HG02588 (cell line): ENCODE data around the gene LDLRAD4.
"Not testable (repeated sequence)": the region's sequence is repeated elsewhere in the genome, so short reads cannot be mapped to it uniquely, and the experiment has no call there.

Experiments
- ATAC-seq: cut with Tn5 transposase; IDR thresholded peaks from one replicate; pipeline ENCODE4 v1.9.1; 2021; ENCODE audit warnings: mild to moderate bottlenecking, moderate library complexity; ENCODE audit not compliant: unreplicated experiment

LDLRAD4 gene

DNA sequence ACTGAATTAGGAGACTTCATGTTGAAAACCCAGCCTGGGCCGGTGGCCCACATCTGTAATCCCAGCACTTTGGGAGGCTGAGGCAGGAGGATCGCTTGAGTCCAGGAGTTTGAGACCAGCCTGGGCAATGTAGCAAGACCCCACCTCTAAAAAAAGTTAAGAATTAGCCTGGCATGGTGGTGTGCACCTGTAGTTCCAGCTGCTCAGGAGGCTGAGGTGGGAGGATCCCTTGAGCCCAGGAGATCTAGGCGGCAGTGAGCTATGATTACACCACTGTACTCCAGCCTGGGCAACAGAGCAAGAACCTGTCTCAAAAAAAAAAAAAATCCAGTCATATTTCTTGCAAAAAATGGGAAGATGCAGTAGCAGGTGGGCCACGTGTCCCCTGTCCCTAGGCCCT is 257.8 kb downstream of the LDLRAD4 start:
- not testable (repeated sequence) for ATAC-seq

DNA sequence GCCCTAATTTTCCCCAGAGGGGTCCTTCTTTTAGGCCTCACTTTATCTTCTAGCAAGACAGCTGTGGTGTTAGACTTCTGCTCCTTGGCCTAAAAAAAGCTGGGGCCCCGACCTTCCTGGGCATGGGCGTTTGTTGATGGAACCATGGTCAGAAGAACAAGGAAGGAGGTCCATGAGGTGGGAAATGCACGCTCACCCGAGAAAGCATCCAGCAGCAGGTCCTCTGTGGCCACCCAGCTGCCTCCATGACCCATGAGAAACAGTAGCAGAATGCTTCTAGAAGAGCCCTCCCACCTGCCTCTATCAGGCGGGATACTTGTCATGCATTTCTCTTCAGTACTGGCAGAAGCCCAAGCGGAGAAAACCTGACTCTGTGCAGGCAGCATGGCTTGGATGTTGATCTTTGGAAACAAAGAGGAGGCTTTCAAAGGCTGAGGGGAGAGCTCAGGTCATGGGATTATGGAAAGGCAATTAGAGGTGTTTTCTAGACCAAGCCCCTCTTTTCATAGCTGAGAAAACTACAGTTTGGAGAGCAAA is 258.7 kb downstream of the LDLRAD4 start:
- ATAC-seq = no peak

DNA sequence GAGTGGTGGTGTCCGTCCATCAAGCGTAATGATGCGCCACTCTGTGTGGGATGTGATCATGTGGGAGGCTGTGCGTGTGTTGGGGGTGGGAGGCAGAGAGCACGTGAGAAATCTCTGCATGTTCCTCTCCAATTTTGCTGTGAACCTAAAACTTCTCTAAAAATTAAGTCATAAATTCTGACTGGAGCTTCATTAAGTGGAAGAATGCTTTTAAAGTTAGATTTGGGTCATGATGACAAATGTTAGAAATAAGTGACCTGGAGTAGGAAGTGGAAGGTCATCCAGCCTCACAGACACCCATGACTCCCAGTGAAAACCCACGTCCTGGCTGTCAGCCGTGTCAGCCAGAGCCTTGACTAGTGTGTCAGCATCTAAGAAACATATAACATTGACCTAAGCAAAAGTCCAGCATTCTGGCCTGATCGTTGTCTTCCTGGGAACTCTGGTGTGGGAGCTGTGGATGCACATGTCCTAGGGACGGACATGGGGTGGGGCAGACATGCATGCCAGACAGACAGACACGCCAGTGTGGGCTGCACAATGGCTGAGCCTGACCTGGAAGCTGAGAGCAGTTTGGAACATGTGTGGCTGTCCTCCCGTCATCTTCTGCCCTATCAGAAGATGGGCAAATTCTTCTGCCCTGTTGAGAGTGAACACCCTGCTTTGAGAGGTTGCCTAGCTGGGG is 262.2 kb downstream of the LDLRAD4 start:
- ATAC-seq = no peak

DNA sequence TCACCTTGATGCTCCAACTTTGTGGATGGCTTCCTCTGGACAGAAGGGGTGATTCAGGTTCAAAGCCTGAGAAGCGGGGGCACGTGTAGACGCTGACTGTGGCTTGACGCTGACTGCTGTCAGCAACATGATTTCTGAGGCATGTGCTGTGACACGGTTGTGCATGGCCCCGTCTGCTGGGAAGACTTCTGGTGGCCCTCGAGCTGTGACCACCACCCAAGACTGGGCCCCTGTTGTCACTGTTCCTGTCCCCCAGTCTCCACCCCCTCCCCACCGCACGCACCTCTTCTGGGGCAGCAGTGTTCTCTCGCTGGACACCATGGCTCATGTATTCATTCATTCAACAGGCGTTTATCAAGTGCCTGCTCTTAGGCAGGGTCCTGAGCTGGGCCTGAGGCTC is 262.8 kb downstream of the LDLRAD4 start:
- ATAC-seq = no peak

DNA sequence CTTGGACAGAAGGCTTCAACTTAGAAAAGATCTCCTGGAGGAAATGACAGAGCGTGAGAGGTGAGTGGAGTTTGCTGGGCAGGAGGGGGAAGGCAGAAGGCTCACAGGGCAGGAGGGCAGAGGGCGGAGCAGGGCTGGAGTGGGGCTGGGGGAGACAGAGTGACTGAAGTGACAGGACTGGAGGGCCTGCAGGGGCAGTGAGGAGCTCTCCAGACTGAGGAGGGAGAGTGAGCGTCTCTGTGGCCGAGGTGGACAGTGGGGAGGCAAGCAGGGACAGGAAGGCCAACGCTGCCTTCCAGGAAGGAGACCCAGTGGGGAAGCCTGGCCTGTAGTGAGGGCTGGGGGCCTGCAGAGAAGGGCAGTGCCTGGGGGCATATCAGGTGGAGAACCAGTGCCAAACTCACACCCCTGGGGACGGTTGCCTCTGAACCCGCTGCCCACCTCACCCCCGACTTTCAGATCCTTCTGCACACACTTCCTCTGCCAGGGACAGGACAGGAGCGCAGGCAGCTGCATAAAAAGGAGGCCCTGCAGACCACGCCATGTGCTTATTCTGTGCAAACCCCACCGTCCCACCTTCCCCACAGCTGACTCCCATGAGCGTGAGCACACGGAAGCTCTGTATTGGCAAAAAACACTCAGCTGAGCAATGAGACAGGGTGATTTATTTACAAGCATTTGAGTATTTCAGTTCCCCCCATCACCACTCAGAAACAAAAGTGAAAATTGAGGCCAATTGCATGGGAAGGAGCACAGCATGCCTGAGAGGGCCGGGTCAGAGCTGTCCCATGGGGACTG is 263.5 kb downstream of the LDLRAD4 start:
- ATAC-seq = peak; percentile 90

DNA sequence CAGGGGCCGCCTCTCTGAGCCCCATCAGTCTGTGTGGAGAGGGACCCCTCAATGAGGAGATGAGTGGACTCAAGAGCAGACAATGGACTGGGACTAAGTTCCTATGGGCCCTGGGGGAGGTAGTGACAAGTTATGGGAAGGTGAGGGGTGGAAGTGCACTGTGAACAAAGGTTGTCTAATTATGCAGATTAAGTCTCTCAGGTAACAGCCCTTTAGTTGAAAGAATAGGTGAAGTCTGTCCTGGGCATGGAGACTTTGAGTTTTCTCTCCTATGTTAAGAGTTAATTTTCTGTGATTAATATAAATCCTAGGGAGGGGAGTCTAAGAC is 264.0 kb downstream of the LDLRAD4 start:
- ATAC-seq = no peak

DNA sequence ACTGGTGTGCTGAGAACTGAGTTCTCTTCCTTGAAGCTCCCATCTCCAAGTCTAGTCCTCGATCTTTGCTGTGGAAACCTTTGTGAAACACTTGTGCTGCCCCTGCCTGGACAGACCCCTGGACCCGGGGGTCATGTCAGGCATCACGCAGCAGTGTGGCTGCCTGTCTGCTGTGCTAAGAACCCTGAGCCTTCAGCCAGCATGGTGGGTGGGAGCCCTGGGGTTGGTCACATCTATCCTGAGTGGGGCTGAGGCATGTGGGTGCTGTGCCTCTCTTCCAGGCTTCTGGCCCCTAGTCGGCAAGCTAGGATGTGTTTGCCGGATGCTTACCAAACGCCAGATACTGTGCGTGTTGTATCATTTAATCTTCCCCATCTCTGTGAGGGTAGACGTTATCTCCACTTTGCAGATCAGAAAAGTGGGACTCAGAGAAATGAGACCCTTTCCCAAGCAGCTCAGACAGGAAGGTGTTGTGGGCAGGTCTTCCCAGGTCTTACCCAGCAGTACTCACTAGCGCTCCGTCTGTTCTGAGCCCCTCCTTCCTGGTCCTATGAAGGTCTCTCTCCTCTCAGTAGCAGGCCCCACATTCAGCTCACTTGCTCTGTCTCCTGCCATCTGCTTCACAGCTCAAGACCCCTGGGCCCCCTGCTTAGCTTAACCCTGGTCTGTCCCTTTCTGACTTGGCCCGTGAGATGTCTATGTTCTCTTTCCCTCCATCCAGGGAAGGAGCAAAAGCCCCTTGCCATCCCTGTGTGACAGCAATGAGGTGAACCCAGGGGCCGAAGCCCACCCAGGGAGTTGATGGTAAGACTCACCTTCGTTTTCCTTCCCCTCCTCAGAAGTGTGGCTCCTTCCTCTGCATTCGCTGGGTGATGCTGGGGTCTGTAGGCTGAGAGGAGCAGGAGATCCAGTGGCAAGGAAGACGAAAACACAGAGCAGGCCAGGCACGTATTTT is 265.0 kb downstream of the LDLRAD4 start:
- ATAC-seq = no peak

DNA sequence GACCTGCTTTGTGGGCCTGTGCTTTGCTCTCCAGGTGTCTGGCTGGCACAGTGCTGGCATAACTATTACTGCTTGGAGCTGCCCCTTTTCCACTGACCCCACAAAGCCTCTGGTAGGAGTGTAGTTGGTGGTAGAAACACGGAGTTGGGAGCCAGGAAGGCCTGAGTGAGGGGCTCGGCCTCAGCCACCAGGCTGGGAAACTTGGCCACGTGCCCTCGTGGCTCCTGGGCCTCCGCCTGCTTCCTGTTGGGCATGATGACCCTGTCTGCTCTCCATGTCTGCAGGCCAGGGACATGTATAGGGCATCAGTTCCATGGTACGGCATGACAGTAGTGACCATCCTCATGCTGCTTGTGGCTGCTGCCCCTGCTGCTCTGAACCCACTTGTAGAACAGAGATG is 266.6 kb downstream of the LDLRAD4 start:
- ATAC-seq = no peak

DNA sequence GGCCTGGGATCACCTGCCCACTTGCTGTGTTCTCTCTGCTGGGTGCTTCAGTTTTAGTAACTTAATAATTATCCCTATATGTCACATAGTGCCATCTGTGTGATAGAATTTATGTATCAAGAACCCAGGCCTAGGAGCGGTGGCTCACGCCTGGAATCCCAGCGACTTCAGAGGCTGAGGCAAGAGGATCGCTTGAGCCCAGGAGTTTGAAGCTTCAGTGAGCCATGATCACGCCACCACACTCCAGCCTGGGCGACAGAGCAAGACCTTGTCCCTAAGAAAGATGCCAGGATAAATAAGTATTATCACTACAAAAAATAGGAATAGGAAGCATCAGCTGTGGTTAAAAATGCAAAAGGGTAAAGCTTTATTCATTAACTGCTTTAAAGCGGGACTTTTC is 267.0 kb downstream of the LDLRAD4 start:
- ATAC-seq = no peak

DNA sequence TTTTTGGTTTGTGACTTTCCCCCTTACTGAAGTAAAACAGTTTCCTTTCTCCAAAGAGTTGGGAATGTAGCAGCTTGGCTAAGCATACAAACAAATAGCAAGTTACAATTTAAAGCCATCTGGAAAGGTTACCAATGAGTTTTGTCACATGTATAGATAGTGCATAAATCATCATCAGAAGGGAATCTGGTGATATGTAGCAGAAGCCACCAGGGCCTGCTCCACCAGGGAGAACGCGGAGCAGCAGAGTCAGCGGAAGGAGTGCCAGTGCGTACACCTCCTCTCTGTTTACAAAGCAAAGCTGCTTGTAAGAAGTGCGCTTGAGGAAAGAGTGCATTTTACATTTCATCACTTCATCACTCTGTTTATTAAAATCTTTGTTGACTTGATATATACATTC is 267.7 kb downstream of the LDLRAD4 start:
- no peak for ATAC-seq

DNA sequence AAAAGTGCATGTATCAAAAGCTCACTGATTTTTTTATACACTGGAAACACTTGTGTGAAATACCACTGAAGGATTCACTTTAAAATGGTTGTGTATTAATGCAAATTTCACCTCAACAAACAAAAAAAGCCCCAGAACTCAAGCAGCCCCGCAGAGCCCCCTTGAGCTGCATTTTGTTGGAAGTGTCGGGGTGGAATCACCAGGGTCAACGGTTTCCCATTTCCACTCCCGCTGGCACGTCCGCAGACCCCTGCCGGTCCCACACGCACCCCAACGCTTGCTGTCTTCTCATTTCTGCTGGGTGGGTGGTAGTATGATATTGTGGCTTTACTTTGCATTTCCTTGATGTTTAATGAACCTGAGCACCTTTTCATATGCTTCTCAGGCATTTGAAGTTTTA is 268.1 kb downstream of the LDLRAD4 start:
- ATAC-seq = no peak

DNA sequence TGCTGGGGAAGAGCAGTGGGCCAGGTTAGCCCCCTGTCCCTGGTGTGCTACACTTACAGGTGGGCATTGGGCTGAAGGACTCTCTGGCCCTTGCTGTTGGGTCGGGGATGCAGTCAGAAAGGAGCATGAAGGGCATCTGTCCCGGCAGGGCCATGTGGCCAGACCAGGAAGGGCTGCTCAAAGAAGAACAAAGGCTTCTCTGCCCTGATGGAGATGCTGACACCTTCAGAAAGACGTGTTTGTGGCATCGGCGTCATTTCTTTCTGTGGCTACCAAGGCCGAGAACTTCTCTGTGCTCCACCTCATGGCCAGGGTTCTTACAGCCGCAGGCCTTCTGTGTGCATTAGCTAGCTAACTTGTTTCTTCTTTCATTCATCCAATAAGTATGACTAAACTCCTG is 268.7 kb downstream of the LDLRAD4 start:
- ATAC-seq = no peak

DNA sequence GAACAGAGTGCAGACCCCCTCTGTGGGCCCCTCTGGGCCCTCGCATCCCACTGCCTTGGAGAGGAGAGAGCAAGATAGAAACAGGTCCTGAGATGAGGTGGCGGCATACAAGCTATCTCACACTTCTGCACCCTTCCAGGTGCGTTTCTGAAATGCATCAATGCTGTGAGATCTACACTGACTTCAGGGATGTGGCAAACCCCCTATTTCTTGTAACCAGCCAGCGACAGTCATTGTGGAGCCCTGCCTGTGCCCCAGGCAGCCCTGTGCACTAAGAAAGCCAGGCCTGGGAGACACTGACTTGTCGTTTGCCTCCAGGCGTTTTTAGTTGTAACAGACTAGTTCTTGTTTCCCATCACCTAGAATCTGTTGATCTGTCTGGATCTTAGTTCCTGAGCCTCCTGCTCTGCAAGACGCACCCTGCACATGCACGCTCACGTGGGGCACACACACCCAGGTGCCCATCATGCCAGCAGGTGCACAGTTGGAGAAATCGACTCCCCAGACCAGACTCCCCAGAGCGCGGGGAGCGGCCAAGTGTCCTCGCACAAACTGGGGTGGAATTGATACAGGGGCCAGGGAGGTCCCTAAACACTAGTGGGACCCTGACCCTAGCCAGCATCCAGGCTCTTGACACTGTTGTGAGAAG is 269.8 kb downstream of the LDLRAD4 start:
- ATAC-seq = no peak

DNA sequence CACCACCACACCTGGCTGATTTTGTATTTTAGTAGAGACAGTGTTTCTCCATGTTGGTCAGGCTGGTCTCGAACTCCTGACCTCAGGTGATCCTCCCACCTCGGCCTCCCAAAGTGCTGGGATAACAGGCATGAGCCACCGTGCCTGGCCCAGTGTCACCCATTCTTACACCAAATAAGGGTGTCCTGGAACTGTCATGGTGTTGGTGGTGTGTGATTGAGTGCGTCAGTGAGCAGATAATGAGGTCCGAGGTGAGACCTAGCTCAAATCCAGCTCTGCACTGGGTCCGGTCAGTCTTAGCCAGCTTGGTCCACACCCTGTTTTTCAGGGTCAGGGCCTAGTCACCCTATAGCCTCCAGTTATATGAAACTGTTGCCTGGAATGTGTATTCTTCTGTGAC is 270.7 kb downstream of the LDLRAD4 start:
- ATAC-seq = not testable (repeated sequence)

DNA sequence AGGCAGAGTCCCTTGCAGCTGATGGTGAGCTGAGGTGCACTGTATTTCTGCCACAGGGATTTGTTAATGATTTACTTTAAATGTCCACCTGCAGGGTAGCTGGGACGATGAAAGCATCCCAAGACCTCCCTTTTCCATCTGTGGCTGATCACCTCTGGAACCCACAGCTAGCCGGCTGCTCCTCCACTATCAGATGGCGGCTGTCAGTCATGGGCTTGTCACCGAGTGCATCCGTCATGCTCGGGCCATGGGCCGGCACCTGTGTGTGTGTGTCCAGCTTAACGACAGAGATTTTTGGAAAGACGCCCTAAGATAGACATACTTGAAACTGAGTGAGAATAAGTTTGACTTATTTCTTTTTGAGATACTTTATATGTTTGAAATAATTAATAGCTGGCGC is 272.6 kb downstream of the LDLRAD4 start:
- ATAC-seq = no peak

DNA sequence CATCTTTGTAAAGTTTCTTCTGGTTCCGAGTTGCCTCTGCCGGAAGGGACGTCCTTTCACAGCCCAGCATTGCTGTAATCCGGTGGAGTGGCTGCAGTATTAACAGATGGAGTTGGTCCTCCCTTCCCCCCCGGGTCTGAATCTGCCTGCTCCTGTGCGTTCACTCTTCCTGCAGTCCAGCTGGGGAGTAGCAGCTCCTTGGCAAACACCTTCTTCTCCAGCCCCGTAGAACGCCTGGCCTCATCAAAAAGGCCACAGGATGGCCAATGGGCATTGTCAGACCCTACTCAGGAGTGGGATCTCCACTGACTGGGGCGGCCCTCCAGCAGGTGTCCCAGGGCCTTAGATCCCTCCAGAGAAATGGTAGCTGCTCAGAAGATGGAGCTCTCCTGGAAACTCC is 273.8 kb downstream of the LDLRAD4 start:
- no peak for ATAC-seq

DNA sequence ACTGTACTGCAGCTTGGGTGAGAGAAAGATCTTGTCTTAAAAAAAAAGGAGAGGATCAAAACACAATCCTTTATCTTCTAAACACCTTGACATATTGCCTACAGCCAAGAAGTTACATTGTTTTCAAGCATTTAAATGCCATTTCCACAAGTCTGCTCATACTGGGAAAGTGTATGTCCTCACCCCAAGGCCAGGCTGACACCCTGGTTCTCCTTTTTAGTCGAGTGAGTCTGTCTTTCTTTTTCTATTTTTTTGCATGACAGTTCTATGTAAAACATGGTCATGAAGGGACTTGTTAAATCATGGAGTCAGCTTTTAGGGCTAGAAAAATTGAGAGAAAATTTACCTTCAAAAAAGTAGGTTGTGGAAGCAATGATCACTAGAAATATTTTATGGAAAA is 274.5 kb downstream of the LDLRAD4 start:
- no peak for ATAC-seq

DNA sequence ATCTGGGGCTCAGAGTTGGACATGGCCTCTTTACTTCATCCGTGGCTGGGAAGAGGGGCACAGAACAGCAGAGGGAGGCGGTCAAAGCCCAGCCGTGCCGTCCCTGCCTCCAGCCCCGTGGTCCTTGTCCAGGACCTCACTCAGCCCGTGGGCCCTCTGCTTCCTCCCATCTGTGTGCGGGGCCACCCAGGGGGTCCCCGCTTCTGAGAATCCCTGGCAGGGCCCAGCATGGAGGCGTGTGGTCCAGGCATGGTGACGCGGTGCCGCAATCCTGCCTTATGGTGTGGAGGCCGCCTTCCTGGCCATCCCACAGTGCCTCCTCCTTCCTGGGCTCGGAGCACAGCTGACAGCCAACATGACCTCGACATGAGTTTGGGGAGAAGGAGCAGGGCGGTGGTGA is 275.2 kb downstream of the LDLRAD4 start:
- no peak for ATAC-seq

DNA sequence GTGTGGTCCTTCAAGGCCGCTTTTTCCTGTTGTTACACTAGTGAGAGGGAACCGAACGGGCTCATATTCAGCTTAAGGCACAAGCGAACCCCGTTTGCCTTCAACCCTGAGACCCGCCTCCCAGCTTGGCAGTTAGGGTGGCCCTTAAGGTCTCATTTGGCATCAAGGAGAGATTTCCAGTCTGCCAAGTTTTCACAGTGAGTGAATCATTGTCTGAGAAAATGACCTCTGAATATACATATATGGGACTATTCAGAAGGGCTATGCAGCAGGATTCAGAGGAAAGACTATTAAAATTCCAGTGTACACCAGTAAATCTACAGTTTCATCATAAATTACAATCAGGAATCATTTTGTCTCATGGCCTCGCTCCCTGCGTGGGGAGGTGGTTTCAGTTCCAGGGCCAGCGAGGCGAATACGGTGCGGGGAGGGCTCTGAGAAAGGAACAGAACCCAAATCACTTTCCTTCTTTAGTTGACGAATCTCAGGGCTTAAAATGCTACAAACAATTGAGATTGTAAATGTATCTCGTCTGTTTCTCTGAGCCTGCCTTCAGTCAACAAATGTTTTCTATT is 276.4 kb downstream of the LDLRAD4 start:
- ATAC-seq = no peak

DNA sequence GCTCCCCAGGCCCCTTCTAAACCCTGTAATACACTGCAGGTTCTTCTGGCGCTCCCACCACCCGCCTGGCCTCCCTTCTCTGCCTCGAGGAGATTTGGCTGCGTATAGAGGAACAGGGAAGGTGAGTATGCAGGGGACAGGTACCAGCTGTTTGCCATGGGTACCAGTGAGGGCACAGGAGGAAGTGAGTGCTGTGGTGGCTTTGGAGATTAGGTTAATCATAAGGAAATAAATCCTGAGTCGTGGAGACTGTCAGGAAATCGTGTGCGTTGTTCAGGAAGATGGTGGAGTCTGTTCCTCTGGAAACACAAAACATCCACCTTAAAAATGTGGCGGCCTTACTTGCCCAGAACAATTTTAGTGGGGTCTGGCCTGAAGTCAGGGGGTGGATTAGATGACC is 277.4 kb downstream of the LDLRAD4 start:
- ATAC-seq = no peak
